Measurements from ENCODE around the gene PEPD.

The PEPD gene

DNA sequence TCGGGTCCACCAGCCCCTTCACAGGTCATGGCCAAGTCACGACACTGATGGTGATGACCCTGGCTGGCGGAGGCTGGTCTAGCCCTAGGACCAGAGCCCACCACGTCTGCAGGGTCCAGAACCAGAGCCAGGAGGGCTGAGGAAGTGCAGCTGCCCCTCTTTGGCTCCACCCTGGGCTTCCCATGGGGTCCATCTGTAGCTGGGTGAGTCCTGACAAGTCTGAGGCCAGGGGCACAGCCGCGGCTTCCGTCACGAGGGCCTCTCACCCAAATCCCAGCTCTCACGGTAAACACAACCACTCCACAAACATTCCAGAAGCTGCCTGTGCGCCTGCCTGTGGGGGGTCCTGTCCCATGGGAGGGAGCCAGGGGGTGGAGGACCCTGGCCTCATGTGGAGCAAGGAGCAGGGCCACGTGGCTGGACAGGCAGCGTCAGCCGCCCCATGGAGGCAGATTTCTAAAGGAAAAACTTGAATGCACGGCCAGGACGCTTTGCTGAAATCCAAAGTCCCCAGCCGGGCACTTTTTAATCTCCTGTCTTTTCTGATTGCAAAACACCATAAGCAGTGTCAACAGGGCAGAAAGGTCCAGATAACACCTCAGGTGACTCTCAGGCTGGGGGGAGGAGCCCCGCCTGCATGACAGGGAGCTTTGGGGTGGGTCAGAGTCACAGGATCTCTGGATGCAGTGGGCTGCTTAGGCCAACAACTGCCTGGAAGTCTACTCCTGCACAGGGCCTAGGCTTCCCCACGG, 118.2 kb downstream of the PEPD start:
- H3K4me1 ChIP-seq (ENCODE audit: control insufficient read depth, insufficient read depth, low read length, poor library complexity, severe bottlenecking): no peaks in the 10 kb centered on the region
- no peak overlapping the region for H3K27ac ChIP-seq (ENCODE audit: insufficient read depth, low read length, poor library complexity, severe bottlenecking)
- H3K36me3 ChIP-seq (ENCODE audit: control insufficient read depth, insufficient read depth, low read length): no peaks in the 10 kb centered on the region
- H3K27me3 ChIP-seq (replicated peaks; ENCODE audit: control insufficient read depth, insufficient read depth, low read length, poor library complexity, severe bottlenecking): no peaks in the 10 kb centered on the region
- no peak for DNase-seq
- no peak overlapping the region for H3K4me3 ChIP-seq (ENCODE audit: insufficient read depth, low read depth, low read length, poor library complexity, severe bottlenecking)
- H3K9me3 ChIP-seq (ENCODE audit: control insufficient read depth, low read length): no peaks in the 10 kb centered on the region

DNA sequence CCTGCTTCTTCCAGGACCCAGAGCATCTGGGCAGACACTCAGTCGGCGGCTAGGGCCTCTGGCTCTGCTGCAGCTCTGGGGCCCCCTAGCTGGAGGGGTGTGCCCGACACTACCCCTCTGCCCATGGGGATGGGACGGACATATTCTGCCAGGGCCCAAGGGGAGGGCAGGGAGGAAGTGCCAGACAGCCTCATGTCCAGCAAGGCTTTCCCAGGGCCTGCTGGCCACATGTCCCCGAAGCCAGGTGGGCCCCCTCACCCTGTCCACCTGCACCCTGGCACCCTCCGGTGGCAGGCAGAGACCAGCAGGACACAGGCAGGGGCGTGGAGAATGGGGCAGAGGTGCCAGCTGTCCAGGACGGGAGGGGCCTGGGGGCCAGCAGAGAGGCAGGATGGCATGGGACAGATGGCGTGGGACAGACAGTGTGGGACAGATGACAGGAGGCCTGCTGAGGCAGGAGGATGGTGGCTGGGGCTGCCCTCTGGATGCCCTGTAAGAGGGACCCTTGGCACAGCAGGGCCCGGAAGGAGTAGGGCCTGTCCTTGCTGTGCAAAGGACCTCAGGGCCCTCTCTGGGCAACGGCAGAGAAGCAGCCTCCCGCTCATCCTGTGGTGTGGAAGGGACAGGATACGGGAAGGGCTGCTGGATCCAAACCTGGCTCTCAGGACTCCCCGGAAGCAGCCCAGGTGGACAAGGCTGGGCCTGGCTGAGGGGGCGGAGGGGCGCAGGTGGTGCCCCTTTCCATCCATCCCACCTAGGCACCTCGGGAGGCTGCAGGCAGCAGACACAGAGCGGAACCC, 119.0 kb downstream of the PEPD start:
- no peaks in the 10 kb centered on the region for H3K27me3 ChIP-seq (replicated peaks; ENCODE audit: control insufficient read depth, insufficient read depth, low read length, poor library complexity, severe bottlenecking)
- no peaks in the 10 kb centered on the region for H3K4me1 ChIP-seq (ENCODE audit: control insufficient read depth, insufficient read depth, low read length, poor library complexity, severe bottlenecking)
- no peaks in the 10 kb centered on the region for H3K9me3 ChIP-seq (ENCODE audit: control insufficient read depth, low read length)
- no peak overlapping the region for H3K4me3 ChIP-seq (ENCODE audit: insufficient read depth, low read depth, low read length, poor library complexity, severe bottlenecking)
- H3K36me3 ChIP-seq (ENCODE audit: control insufficient read depth, insufficient read depth, low read length): no peaks in the 10 kb centered on the region
- no peak overlapping the region for H3K27ac ChIP-seq (ENCODE audit: insufficient read depth, low read length, poor library complexity, severe bottlenecking)
- DNase-seq: no peak

DNA sequence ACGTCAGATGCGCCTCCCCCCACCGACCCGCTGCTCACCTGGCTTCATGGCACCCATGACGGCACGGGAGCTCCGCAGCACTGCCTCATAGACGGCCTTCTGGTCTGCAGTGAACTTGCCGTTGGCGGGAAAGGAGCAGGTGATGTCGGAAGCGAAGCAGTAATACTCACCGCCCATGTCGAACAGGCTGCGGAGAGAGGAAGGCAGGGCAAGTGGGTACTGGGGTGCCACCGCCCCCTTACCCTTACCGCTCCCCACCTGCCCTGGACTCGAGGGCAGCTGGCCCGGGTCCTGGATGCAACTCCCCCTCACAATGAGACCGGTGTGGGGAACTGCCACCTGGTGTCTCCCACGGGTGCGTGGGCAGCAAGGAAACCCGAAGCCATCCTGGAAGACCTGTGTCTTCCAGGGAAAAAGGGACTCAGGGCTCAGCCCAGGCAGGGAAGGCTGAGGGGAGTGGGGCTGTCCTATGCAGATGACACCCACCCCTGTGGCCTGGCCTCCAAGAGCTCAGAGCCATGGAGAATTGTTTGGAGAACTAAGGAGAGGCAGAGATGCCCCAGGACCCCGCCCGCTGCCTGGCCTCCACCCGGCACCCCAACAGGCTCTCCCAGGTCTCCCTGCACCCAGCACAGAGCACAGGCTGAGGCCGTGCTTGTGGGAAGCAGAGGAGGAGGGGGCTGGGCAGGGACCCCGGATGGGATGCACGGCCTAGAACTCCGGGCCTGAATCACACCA, 119.7 kb downstream of the PEPD start:
- no peaks in the 10 kb centered on the region for H3K27me3 ChIP-seq (replicated peaks; ENCODE audit: control insufficient read depth, insufficient read depth, low read length, poor library complexity, severe bottlenecking)
- no peak overlapping the region for H3K27ac ChIP-seq (ENCODE audit: insufficient read depth, low read length, poor library complexity, severe bottlenecking)
- no peaks in the 10 kb centered on the region for H3K9me3 ChIP-seq (ENCODE audit: control insufficient read depth, low read length)
- DNase-seq: no peak
- no peaks in the 10 kb centered on the region for H3K36me3 ChIP-seq (ENCODE audit: control insufficient read depth, insufficient read depth, low read length)
- H3K4me3 ChIP-seq (ENCODE audit: insufficient read depth, low read depth, low read length, poor library complexity, severe bottlenecking): no peak overlapping the region
- H3K4me1 ChIP-seq (ENCODE audit: control insufficient read depth, insufficient read depth, low read length, poor library complexity, severe bottlenecking): no peaks in the 10 kb centered on the region

DNA sequence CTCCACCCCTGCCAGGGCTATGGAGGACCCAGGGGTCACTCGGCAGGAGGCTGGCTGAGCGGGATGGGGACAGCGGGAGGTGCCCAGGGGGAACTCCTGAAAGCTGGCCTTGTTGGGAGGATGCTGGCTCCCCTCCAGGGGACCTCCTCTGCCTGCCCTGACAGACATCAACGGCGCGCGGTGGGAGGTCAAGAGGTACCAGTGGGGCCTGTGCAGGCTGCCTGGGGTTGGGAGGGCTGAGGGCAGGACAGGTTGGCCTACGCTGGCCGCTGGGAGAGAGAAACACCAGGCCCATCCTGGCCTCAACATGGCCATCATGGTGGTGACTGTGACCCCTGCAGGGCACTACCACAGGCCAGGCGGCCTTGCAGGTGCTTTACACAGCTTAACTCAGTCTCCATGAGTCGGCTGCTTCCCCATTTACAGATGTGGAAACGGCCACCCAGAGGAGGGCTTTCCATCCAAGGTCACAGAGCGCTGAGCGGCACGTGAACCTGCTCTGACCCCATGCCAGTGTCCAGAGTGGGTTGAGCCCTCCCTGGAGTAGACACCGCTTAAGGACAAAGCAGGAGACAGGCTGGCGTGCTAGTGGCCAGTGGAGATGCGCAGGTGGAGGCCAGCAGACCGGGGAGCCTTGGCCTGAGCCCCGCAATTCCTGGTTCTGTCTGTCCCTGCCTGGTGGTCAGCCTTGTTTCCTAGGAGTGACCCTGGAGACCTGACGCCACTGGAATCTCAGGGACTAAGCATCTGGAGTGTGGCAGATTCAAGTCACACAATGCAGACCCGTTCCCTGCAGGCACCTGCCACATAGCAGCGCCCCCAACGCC, 120.5 kb downstream of the PEPD start:
- no peak overlapping the region for H3K4me3 ChIP-seq (ENCODE audit: insufficient read depth, low read depth, low read length, poor library complexity, severe bottlenecking)
- no peaks in the 10 kb centered on the region for H3K4me1 ChIP-seq (ENCODE audit: control insufficient read depth, insufficient read depth, low read length, poor library complexity, severe bottlenecking)
- H3K36me3 ChIP-seq (ENCODE audit: control insufficient read depth, insufficient read depth, low read length): no peaks in the 10 kb centered on the region
- H3K27ac ChIP-seq (ENCODE audit: insufficient read depth, low read length, poor library complexity, severe bottlenecking): no peak overlapping the region
- no peaks in the 10 kb centered on the region for H3K27me3 ChIP-seq (replicated peaks; ENCODE audit: control insufficient read depth, insufficient read depth, low read length, poor library complexity, severe bottlenecking)
- H3K9me3 ChIP-seq (ENCODE audit: control insufficient read depth, low read length): no peaks in the 10 kb centered on the region
- DNase-seq: no peak

DNA sequence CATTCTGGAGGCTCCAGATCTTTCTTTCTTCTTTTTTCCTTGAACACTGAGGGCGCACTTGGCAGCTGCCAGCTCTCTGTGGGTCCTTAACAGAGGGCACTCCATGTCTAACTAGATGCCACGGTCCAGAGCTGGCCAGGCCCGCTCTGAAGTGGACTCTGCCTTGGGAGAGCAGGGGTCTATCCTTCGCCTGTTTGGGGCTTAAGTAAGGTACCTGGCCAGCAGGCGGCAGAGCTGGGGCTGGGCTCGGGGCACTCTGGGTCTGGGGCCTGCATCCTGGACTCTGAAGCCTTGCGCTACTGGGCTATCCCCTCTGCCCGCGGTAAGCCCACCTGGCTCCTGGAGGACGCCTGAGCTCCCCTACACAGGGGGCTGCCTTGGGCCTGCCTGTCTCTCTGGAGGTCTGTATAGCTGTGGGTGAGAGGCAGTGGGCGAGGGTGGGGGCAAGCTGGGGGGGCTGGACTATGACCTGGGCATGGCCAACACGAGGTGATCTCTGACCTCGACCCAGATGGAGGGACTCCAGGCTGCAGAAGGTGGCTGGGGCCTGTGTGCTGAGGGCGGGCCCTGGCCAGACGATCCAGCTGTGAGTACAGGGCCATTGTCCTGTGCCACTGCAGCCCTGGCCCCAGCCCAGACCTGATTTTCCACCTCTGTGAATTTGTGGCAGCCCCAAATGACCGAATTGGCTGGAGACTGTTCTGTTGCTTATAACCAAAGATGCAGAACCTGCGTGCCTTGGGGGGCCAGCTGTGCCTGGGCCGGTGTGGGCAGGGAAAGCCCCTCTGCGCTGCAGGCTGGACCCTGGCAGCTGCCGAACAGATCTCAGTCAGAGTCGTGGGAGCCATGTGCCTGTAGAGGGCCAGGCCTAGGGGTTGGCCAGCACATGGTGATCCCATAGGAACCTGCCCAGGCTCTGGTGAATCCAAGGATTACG, 121.6 kb downstream of the PEPD start:
- H3K27ac ChIP-seq (ENCODE audit: insufficient read depth, low read length, poor library complexity, severe bottlenecking): no peak overlapping the region

DNA sequence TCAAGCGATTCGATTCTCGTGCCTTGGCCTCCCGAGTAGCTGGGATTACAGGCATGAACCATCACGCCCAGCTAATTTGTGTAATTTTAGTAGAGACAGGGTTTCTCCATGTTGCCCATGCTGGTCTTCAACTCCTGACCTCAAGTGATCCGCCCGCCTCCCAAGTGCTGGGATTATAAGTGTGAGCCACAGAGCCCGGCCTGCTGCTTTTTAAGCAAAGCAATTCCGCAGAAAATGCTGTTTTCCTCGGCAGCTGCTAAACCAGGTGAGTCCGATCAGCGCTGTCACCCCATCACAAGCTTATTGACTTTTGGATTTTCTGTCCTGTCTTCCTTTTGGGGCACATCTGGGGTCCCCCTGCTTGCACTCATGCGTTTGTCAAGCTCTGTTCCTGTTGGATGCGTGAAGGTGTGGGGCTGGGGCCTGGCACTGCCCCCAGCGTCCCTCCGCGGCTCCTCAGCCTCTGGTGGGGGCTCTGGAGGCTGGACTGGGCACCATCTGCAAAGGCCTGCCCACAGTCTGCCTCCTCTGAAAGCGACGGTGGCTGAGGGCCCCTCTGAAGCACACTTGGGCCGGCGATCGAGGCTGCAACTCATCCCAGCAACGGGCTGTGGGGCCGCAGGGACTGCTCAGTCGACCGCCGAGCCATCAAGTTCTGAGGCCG, 122.4 kb downstream of the PEPD start:
- Histone ChIP-seq H3K4me1 (ENCODE audit: control insufficient read depth, insufficient read depth, low read length, poor library complexity, severe bottlenecking) (no peaks in the 10 kb centered on the region), H3K27ac (ENCODE audit: insufficient read depth, low read length, poor library complexity, severe bottlenecking) (no peak overlapping the region), H3K9me3 (ENCODE audit: control insufficient read depth, low read length) (no peaks in the 10 kb centered on the region), H3K36me3 (ENCODE audit: control insufficient read depth, insufficient read depth, low read length) (no peaks in the 10 kb centered on the region), H3K27me3 (replicated peaks; ENCODE audit: control insufficient read depth, insufficient read depth, low read length, poor library complexity, severe bottlenecking) (no peaks in the 10 kb centered on the region), H3K4me3 (ENCODE audit: insufficient read depth, low read depth, low read length, poor library complexity, severe bottlenecking) (no peak overlapping the region)
- DNase-seq: no peak

More for the DNA sequence above, 121.6 kb downstream of the PEPD start:
- no peak for DNase-seq
- Histone ChIP-seq H3K4me1 (ENCODE audit: control insufficient read depth, insufficient read depth, low read length, poor library complexity, severe bottlenecking) (no peaks in the 10 kb centered on the region), H3K9me3 (ENCODE audit: control insufficient read depth, low read length) (no peaks in the 10 kb centered on the region), H3K36me3 (ENCODE audit: control insufficient read depth, insufficient read depth, low read length) (no peaks in the 10 kb centered on the region), H3K4me3 (ENCODE audit: insufficient read depth, low read depth, low read length, poor library complexity, severe bottlenecking) (no peak overlapping the region), H3K27me3 (replicated peaks; ENCODE audit: control insufficient read depth, insufficient read depth, low read length, poor library complexity, severe bottlenecking) (no peaks in the 10 kb centered on the region)

DNA sequence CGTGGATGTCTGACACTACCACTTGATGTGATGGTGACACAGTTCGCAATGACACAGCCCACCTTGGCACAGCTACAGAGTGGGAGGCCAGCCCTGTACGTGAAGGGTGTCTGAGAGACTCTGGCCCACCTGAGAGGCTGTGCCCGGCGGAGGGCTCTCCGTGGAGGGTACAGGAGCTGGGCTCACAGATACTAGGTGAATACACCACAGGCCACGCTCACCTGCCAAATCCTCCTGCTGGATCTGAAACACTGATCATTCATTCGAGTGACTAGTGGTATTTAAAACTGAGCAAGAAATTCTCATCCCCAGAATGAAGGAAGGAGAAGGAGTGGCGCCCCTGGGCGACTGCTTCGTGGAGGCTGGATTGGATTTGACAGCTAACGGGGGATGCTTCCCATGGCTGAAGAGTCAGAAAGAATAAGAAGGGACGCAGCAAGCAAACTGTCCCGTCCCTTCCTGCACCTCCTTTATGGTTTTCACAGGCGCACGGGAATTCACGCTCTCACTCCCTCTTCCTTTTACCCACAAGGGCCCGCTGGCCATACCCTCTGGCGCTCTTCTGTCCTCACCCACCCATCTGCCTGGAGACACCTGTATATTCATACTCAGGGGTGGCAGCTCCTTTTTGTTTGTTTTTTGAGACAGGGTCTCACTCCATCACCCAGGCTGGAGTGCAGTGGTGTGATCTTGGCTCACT, 123.1 kb downstream of the PEPD start:
- Histone ChIP-seq H3K27ac (ENCODE audit: insufficient read depth, low read length, poor library complexity, severe bottlenecking) (no peak overlapping the region), H3K4me3 (ENCODE audit: insufficient read depth, low read depth, low read length, poor library complexity, severe bottlenecking) (no peak overlapping the region), H3K4me1 (ENCODE audit: control insufficient read depth, insufficient read depth, low read length, poor library complexity, severe bottlenecking) (no peaks in the 10 kb centered on the region), H3K27me3 (replicated peaks; ENCODE audit: control insufficient read depth, insufficient read depth, low read length, poor library complexity, severe bottlenecking) (no peaks in the 10 kb centered on the region), H3K36me3 (ENCODE audit: control insufficient read depth, insufficient read depth, low read length) (no peaks in the 10 kb centered on the region), H3K9me3 (ENCODE audit: control insufficient read depth, low read length) (no peaks in the 10 kb centered on the region)
- DNase-seq: no peak

DNA sequence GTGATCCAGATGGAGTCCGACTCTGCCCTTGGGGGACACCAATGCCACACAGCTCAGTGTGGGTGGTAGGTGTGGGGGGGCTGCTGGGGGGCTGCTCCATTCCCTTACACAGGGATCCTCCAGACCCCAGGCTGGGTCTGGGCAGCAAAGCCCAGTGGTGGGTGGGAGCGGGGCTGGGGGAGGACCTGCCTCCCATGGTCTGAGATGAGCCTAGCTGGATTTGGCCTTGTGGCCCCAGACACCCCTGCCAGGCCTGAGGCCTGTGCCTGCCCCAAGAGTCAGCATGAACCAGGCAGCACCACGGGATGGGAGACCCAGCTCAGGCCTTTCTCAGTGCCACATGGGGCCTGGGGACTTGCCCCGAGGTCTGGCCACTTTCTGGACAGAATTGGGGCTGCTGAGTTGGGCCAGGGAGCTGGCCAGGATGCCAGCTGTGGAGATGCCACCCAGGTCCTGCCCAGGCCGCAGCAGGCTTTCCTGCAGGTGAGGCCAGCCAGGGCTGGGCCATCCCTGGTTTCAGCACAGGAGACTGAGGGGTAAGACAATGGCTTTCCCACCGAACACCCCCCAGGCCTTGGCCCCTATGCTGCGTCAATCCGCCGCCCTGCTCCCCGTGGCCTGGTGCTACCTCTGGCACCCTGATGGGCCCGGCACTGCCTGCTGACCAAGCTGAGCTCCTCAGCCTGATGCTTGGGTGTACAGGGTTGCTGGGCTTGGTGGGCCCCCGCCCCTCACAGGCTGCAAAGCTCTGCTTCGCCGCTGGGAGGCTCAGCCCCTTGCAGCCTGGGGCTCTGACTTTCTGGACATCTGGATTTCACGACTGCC, 123.8 kb downstream of the PEPD start:
- H3K27ac ChIP-seq (ENCODE audit: insufficient read depth, low read length, poor library complexity, severe bottlenecking): no peak overlapping the region
- DNase-seq: no peak
- no peaks in the 10 kb centered on the region for H3K36me3 ChIP-seq (ENCODE audit: control insufficient read depth, insufficient read depth, low read length)
- no peaks in the 10 kb centered on the region for H3K27me3 ChIP-seq (replicated peaks; ENCODE audit: control insufficient read depth, insufficient read depth, low read length, poor library complexity, severe bottlenecking)
- no peaks in the 10 kb centered on the region for H3K4me1 ChIP-seq (ENCODE audit: control insufficient read depth, insufficient read depth, low read length, poor library complexity, severe bottlenecking)
- H3K4me3 ChIP-seq (ENCODE audit: insufficient read depth, low read depth, low read length, poor library complexity, severe bottlenecking): no peak overlapping the region
- no peaks in the 10 kb centered on the region for H3K9me3 ChIP-seq (ENCODE audit: control insufficient read depth, low read length)
